Type B pancreatic cell (in vitro differentiated cells): Measurements from ENCODE around the gene SETDB1. TPM values are rescaled to one million over a fixed set of nuclear protein-coding genes. Genes with fewer than 3 reads are reported as not detected.
A peak's percentile ranks its signal among the peaks of the same experiment; 100 is the strongest.

Source experiments
- DNase-seq: peaks from one replicate; pipeline ENCODE4 v3.0.0; 2021; ENCODE audit warnings: mixed read lengths; ENCODE audit not compliant: unreplicated experiment; ENCODE audit errors: extremely low spot score
- H3K27ac Mint-ChIP-seq: 2 replicates; pipeline ENCODE4 v1.8.0; 2021; ENCODE audit warnings: mild to moderate bottlenecking, mixed read lengths
- H3K27me3 Mint-ChIP-seq: 2 replicates; pipeline ENCODE4 v1.8.0; 2021; ENCODE audit warnings: mixed read lengths
- H3K36me3 Mint-ChIP-seq: 2 replicates; pipeline ENCODE4 v1.8.0; 2021; ENCODE audit warnings: mixed read lengths
- H3K4me1 Mint-ChIP-seq: one replicate; pipeline ENCODE4 v1.8.0; 2021; ENCODE audit warnings: mixed read lengths; ENCODE audit not compliant: unreplicated experiment
- H3K4me3 Mint-ChIP-seq: 2 replicates; pipeline ENCODE4 v1.8.0; 2021; ENCODE audit warnings: mild to moderate bottlenecking, mixed read lengths
- H3K9me3 Mint-ChIP-seq: 2 replicates; pipeline ENCODE4 v1.8.0; 2021; ENCODE audit warnings: mixed read lengths
- CTCF ChIP-seq: fragments of 200-600 bp; sonication (generic); conservative IDR thresholded peaks from 2 replicates; pipeline ENCODE4 v1.5.0; 2021; ENCODE audit warnings: antibody characterized with exemption, mild to moderate bottlenecking
- total RNA-seq: library from RNA; stranded (reverse); gene quantifications from 2 replicates; pipeline ENCODE4 v1.2.1, GENCODE V29; 2021; ENCODE audit warnings: low replicate concordance

SETDB1 gene
- total RNA-seq, 1 donor from 2014 or later = 73.8 TPM

GRCh38 chr1:151008244-151009205 lies 82.4 kb downstream of the SETDB1 start, which contains the start of gene PRUNE1:
Gene PRUNE1 (plus strand): TSS chr1:151008449. CDS start chr1:151008633, 184 bp downstream.
- H3K27ac Mint-ChIP-seq = peak within 1 kb of the TSS; percentile 97
- H3K27me3 Mint-ChIP-seq = no peaks in the 10 kb centered on the region
- DNase-seq = peak; percentile 96
- peaks cover 53% of the 10 kb centered on the region for H3K4me1 Mint-ChIP-seq
- peak; percentile 18 for TF ChIP-seq CTCF
- no peaks in the 10 kb centered on the region for H3K9me3 Mint-ChIP-seq
- H3K36me3 Mint-ChIP-seq = peaks cover 3% of the 10 kb centered on the region
- peak within 1 kb of the TSS; percentile 92 for H3K4me3 Mint-ChIP-seq

GRCh38 chr1:151009206-151009587 lies 83.0 kb downstream of the SETDB1 start:
- no peaks in the 10 kb centered on the region for H3K9me3 Mint-ChIP-seq
- H3K27ac Mint-ChIP-seq = peak overlapping the region; percentile 97
- no peak for TF ChIP-seq CTCF
- H3K4me1 Mint-ChIP-seq = peaks cover 56% of the 10 kb centered on the region
- no peak for DNase-seq
- no peaks in the 10 kb centered on the region for H3K27me3 Mint-ChIP-seq
- H3K4me3 Mint-ChIP-seq = peak overlapping the region; percentile 92
- H3K36me3 Mint-ChIP-seq = peaks cover 3% of the 10 kb centered on the region

GRCh38 chr1:151009674-151010345 lies 83.6 kb downstream of the SETDB1 start:
- Mint-ChIP-seq H3K9me3 (no peaks in the 10 kb centered on the region), H3K4me3 (peak overlapping the region; percentile 92), H3K4me1 (peaks cover 56% of the 10 kb centered on the region), H3K27ac (peak overlapping the region; percentile 97), H3K27me3 (no peaks in the 10 kb centered on the region), H3K36me3 (peaks cover 3% of the 10 kb centered on the region)
- TF ChIP-seq CTCF = no peak
- no peak for DNase-seq

GRCh38 chr1:151010346-151010726 lies 84.2 kb downstream of the SETDB1 start:
- TF ChIP-seq CTCF = no peak
- Mint-ChIP-seq H3K27me3 (no peaks in the 10 kb centered on the region), H3K27ac (no peak overlapping the region), H3K9me3 (no peaks in the 10 kb centered on the region), H3K36me3 (peaks cover 3% of the 10 kb centered on the region), H3K4me1 (peaks cover 55% of the 10 kb centered on the region), H3K4me3 (peak overlapping the region; percentile 39)
- no peak for DNase-seq

GRCh38 chr1:151011154-151011850 lies 85.1 kb downstream of the SETDB1 start:
- peaks cover 3% of the 10 kb centered on the region for H3K36me3 Mint-ChIP-seq
- H3K9me3 Mint-ChIP-seq = no peaks in the 10 kb centered on the region
- no peak for DNase-seq
- H3K27me3 Mint-ChIP-seq = no peaks in the 10 kb centered on the region
- no peak for TF ChIP-seq CTCF
- H3K4me3 Mint-ChIP-seq = peak overlapping the region; percentile 26
- no peak overlapping the region for H3K27ac Mint-ChIP-seq
- peaks cover 46% of the 10 kb centered on the region for H3K4me1 Mint-ChIP-seq
